H1 (cell line): ENCODE data around the gene CBX2. TPM values are rescaled to one million over a fixed set of nuclear protein-coding genes. Genes with fewer than 3 reads are reported as not detected.

ENCODE experiments used
- EZH2 ChIP-seq: fragments of 200-600 bp; sonication (generic); IDR thresholded peaks from 2 replicates; pipeline ENCODE4 v1.7.1; 2012; ENCODE audit warnings: low read depth, mild to moderate bottlenecking, moderate library complexity, low read length, inconsistent platforms; ENCODE audit not compliant: severe bottlenecking
- KDM5A ChIP-seq: fragments of 200-600 bp; IDR thresholded peaks from 2 replicates; pipeline ENCODE4 v1.7.1; 2012; ENCODE audit warnings: mild to moderate bottlenecking, low read length, inconsistent platforms, mixed read lengths
- RAD21 ChIP-seq, 2 experiments: IDR thresholded peaks in 1 of 2; conservative IDR thresholded peaks in 1 of 2; 2 replicates each; pipeline ENCODE4 v1.6.1; 2011; ENCODE audit warnings: low read depth in 2 of 2, low read length in 2 of 2, improper control_type of control experiment in 1 of 2, inconsistent platforms in 1 of 2, mild to moderate bottlenecking in 1 of 2, moderate library complexity in 1 of 2
- RBBP5 ChIP-seq: IDR thresholded peaks from 2 replicates; pipeline ENCODE4 v1.7.1; 2012; ENCODE audit warnings: low read depth, mild to moderate bottlenecking, inconsistent platforms, low read length, moderate library complexity, borderline replicate concordance
- RNF2 ChIP-seq: fragments of 200-900, 300-1000 bp; sonication (generic); IDR thresholded peaks from 2 replicates; pipeline ENCODE4 v1.7.1; 2016; ENCODE audit warnings: borderline replicate concordance, low read depth, mild to moderate bottlenecking, antibody characterized with exemption, low read length; ENCODE audit not compliant: poor library complexity, severe bottlenecking; ENCODE audit errors: missing control alignments
- SP4 ChIP-seq: IDR thresholded peaks from 2 replicates; pipeline ENCODE4 v1.6.1; 2012; ENCODE audit warnings: low read length, inconsistent platforms
- polyA plus RNA-seq, 7 experiments: library from polyadenylated mRNA; depleted of rRNA in 3 of 7; stranded (reverse) in 5 of 7; unstranded in 2 of 7; fragments of >200 nt in 5 of 7; fragments of 200-250 nt in 2 of 7; gene quantifications; 1 replicate in 5 of 7; 2 replicates in 1 of 7; 4 replicates in 1 of 7; pipeline versions ENCODE4 v1.2.1 to v1.2.3, GENCODE V29; 2011 to 2013; ENCODE audit warnings: missing spikeins in 2 of 7, mixed read lengths in 2 of 7
- total RNA-seq: library from RNA; stranded (reverse); fragmentation: NEBNext Ultra II Directional; extraction: Animal tissue kit (Norgen Biotek cat#: 25700); gene quantifications from 2 replicates; pipeline ENCODE4 v1.2.1, GENCODE V29; 2021
- TF ChIP-seq, protein P1 (sequence below): fragments of 300-600 bp; sonication (generic); IDR thresholded peaks from 2 replicates; pipeline ENCODE4 v1.7.1; 2012; ENCODE audit warnings: low read length, moderate library complexity, mild to moderate bottlenecking, inconsistent platforms; ENCODE audit not compliant: insufficient replicate concordance

CBX2 gene
- total and polyA plus RNA-seq, 2 of the 8 experiments (the other 6 are each of a cell fraction or from before 2014, with no cell fraction given) = 64.3 to 83.9 TPM

GRCh38 chr17:79729761-79730160 lies 48.2 kb upstream of the CBX2 start (continued):
- TF ChIP-seq, protein P1, sequence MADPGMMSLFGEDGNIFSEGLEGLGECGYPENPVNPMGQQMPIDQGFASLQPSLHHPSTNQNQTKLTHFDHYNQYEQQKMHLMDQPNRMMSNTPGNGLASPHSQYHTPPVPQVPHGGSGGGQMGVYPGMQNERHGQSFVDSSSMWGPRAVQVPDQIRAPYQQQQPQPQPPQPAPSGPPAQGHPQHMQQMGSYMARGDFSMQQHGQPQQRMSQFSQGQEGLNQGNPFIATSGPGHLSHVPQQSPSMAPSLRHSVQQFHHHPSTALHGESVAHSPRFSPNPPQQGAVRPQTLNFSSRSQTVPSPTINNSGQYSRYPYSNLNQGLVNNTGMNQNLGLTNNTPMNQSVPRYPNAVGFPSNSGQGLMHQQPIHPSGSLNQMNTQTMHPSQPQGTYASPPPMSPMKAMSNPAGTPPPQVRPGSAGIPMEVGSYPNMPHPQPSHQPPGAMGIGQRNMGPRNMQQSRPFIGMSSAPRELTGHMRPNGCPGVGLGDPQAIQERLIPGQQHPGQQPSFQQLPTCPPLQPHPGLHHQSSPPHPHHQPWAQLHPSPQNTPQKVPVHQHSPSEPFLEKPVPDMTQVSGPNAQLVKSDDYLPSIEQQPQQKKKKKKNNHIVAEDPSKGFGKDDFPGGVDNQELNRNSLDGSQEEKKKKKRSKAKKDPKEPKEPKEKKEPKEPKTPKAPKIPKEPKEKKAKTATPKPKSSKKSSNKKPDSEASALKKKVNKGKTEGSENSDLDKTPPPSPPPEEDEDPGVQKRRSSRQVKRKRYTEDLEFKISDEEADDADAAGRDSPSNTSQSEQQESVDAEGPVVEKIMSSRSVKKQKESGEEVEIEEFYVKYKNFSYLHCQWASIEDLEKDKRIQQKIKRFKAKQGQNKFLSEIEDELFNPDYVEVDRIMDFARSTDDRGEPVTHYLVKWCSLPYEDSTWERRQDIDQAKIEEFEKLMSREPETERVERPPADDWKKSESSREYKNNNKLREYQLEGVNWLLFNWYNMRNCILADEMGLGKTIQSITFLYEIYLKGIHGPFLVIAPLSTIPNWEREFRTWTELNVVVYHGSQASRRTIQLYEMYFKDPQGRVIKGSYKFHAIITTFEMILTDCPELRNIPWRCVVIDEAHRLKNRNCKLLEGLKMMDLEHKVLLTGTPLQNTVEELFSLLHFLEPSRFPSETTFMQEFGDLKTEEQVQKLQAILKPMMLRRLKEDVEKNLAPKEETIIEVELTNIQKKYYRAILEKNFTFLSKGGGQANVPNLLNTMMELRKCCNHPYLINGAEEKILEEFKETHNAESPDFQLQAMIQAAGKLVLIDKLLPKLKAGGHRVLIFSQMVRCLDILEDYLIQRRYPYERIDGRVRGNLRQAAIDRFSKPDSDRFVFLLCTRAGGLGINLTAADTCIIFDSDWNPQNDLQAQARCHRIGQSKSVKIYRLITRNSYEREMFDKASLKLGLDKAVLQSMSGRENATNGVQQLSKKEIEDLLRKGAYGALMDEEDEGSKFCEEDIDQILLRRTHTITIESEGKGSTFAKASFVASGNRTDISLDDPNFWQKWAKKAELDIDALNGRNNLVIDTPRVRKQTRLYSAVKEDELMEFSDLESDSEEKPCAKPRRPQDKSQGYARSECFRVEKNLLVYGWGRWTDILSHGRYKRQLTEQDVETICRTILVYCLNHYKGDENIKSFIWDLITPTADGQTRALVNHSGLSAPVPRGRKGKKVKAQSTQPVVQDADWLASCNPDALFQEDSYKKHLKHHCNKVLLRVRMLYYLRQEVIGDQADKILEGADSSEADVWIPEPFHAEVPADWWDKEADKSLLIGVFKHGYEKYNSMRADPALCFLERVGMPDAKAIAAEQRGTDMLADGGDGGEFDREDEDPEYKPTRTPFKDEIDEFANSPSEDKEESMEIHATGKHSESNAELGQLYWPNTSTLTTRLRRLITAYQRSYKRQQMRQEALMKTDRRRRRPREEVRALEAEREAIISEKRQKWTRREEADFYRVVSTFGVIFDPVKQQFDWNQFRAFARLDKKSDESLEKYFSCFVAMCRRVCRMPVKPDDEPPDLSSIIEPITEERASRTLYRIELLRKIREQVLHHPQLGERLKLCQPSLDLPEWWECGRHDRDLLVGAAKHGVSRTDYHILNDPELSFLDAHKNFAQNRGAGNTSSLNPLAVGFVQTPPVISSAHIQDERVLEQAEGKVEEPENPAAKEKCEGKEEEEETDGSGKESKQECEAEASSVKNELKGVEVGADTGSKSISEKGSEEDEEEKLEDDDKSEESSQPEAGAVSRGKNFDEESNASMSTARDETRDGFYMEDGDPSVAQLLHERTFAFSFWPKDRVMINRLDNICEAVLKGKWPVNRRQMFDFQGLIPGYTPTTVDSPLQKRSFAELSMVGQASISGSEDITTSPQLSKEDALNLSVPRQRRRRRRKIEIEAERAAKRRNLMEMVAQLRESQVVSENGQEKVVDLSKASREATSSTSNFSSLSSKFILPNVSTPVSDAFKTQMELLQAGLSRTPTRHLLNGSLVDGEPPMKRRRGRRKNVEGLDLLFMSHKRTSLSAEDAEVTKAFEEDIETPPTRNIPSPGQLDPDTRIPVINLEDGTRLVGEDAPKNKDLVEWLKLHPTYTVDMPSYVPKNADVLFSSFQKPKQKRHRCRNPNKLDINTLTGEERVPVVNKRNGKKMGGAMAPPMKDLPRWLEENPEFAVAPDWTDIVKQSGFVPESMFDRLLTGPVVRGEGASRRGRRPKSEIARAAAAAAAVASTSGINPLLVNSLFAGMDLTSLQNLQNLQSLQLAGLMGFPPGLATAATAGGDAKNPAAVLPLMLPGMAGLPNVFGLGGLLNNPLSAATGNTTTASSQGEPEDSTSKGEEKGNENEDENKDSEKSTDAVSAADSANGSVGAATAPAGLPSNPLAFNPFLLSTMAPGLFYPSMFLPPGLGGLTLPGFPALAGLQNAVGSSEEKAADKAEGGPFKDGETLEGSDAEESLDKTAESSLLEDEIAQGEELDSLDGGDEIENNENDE = no peak
- TF ChIP-seq EZH2 (no peak), RBBP5 (no peak), RAD21 (IDR thresholded peaks at IDR 0.05 in 1 of 2, conservative IDR thresholded peaks at IDR 0.05 in 1 of 2; ENCODE audit: low read depth in 2 of 2, low read length in 2 of 2) (no peak), RNF2 (no peak), SP4 (no peak), KDM5A (no peak)
